ENCODE data around the gene DYNLT2B. TPM values are rescaled to one million over a fixed set of nuclear protein-coding genes. Genes with fewer than 3 reads are reported as not detected.
"Not testable (repeated sequence)": the region's sequence is repeated elsewhere in the genome, so short reads cannot be mapped to it uniquely, and the experiment has no call there.

DYNLT2B gene
- total and polyA plus RNA-seq, 2 donors = 23.9 to 41.0 TPM

- Histone ChIP-seq H3K9me3 (ENCODE audit: control insufficient read depth in 2 of 2, insufficient read depth in 1 of 2, low read length in 1 of 2) (no peaks in the 10 kb centered on the region), H3K27me3 (ENCODE audit: control insufficient read depth in 2 of 2, insufficient read depth in 1 of 2, low read length in 1 of 2) (no peaks in the 10 kb centered on the region), H3K4me3 (ENCODE audit: low read length in 2 of 2) (no peak overlapping the region), H3K4me1 (ENCODE audit: control insufficient read depth in 2 of 2, insufficient read depth in 2 of 2, low read length in 2 of 2) (no peaks in the 10 kb centered on the region), H3K36me3 (ENCODE audit: control insufficient read depth in 2 of 2, insufficient read depth in 2 of 2, low read length in 1 of 2) (peaks cover 16 to 40% of the 10 kb centered on the region in 2 donors), H3K27ac (ENCODE audit: low read depth in 1 of 2, low read length in 1 of 2) (no peak overlapping the region)
- WGBS = 82% methylated on average over 6 of the region's 6 CpGs
- DNase-seq (ENCODE audit: low read depth in 6 of 9, low spot score in 9 of 9) = no peak
These were observed 33.5 kb upstream of the DYNLT2B start for GRCh38 chr3:196351541-196351940.

DNA sequence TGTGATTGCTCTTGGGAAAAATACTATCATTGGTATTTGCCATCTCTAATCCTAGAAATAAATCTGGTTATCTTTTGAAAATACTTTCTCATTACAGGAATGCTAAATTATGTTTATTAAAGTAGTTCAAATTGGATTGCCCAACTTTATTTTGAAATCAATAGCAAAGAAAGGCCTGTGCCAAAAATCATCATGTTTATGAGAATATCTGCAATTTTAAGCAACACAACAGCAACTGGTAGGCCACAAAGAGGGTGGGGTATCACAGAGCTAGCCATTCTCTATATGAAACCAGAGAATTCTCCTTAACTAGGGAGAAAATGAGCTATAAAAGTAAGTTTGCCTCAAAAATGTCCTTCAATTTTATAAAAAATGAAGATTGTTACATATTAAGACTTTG, 32.0 kb upstream of the DYNLT2B start:
- H3K4me1 ChIP-seq (ENCODE audit: control insufficient read depth in 2 of 2, insufficient read depth in 2 of 2, low read length in 2 of 2) = no peaks in the 10 kb centered on the region
- no peak overlapping the region for H3K4me3 ChIP-seq (ENCODE audit: low read length in 2 of 2)
- H3K9me3 ChIP-seq (ENCODE audit: control insufficient read depth in 2 of 2, insufficient read depth in 1 of 2, low read length in 1 of 2) = no peaks in the 10 kb centered on the region
- DNase-seq (ENCODE audit: low read depth in 6 of 9, low spot score in 9 of 9) = no peak
- no peaks in the 10 kb centered on the region for H3K27me3 ChIP-seq (ENCODE audit: control insufficient read depth in 2 of 2, insufficient read depth in 1 of 2, low read length in 1 of 2)
- H3K36me3 ChIP-seq (ENCODE audit: control insufficient read depth in 2 of 2, insufficient read depth in 2 of 2, low read length in 1 of 2) = peaks cover 3 to 26% of the 10 kb centered on the region in 2 donors
- no peak overlapping the region for H3K27ac ChIP-seq (ENCODE audit: low read depth in 1 of 2, low read length in 1 of 2)

GRCh38 chr3:196348698-196349097, 30.7 kb upstream of the DYNLT2B start:
- DNase-seq (ENCODE audit: low read depth in 6 of 9, low spot score in 9 of 9) = no peak
- Histone ChIP-seq H3K27me3 (ENCODE audit: control insufficient read depth in 2 of 2, insufficient read depth in 1 of 2, low read length in 1 of 2) (no peaks in the 10 kb centered on the region), H3K4me1 (ENCODE audit: control insufficient read depth in 2 of 2, insufficient read depth in 2 of 2, low read length in 2 of 2) (no peaks in the 10 kb centered on the region), H3K27ac (ENCODE audit: low read depth in 1 of 2, low read length in 1 of 2) (no peak overlapping the region), H3K4me3 (ENCODE audit: low read length in 2 of 2) (no peak overlapping the region), H3K36me3 (ENCODE audit: control insufficient read depth in 2 of 2, insufficient read depth in 2 of 2, low read length in 1 of 2) (peaks cover 3 to 16% of the 10 kb centered on the region in 2 donors), H3K9me3 (ENCODE audit: control insufficient read depth in 2 of 2, insufficient read depth in 1 of 2, low read length in 1 of 2) (no peaks in the 10 kb centered on the region)
- 95% methylated on average over 3 of the region's 3 CpGs for WGBS

DNA sequence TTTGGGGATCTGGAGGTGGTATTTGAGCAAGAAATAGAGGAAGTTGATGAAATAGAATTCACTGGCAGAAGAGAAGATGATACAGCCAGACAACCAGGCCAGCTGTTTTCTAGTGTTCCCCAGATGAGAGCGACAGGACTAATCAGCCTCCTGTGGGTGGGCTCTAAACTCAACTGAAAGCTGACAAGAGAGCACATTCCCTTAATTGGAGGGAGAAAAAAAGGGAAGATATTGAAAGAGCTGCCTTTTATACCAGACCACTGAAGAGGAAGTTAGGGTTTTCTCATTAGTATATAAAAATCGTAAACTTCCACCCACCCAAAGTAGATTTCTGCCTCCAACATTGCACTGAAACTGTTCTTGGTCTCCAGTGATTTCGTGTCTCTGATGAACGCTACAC, 26.6 kb upstream of the DYNLT2B start:
- no peak for DNase-seq (ENCODE audit: low read depth in 6 of 9, low spot score in 9 of 9)
- Histone ChIP-seq H3K27ac (ENCODE audit: low read depth in 1 of 2, low read length in 1 of 2) (no peak overlapping the region), H3K4me3 (ENCODE audit: low read length in 2 of 2) (no peak overlapping the region)

DNA sequence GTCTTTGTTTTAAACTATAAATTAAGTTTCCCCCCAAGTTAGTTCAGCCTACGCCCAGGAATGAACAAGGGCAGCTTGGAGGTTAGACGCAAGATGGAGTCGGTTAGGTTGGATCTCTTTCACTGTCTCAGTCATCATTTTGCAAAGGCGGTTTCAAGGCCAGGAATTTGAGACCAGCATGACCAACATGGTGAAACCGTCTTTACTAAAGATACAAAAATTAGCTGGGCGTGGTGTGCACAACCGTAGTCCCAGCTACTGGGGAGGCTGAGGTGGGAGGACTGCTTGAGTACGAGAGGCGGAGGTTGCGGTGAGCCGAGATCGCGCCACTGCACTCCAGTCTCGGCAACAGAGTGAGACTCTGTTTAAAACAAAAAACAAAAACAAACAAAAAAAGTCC, 25.9 kb upstream of the DYNLT2B start:
- H3K4me1 ChIP-seq (ENCODE audit: control insufficient read depth in 2 of 2, insufficient read depth in 2 of 2, low read length in 2 of 2); H3K27me3 ChIP-seq (ENCODE audit: control insufficient read depth in 2 of 2, insufficient read depth in 1 of 2, low read length in 1 of 2); H3K9me3 ChIP-seq (ENCODE audit: control insufficient read depth in 2 of 2, insufficient read depth in 1 of 2, low read length in 1 of 2); H3K27ac ChIP-seq (ENCODE audit: low read depth in 1 of 2, low read length in 1 of 2); H3K36me3 ChIP-seq (ENCODE audit: control insufficient read depth in 2 of 2, insufficient read depth in 2 of 2, low read length in 1 of 2); H3K4me3 ChIP-seq (ENCODE audit: low read length in 2 of 2); DNase-seq (ENCODE audit: low read depth in 6 of 9, low spot score in 9 of 9): not testable (repeated sequence)
- WGBS = 98% methylated on average over 13 of the region's 14 CpGs

More for the DNA sequence above, 26.6 kb upstream of the DYNLT2B start:
- Histone ChIP-seq H3K27me3 (ENCODE audit: control insufficient read depth in 2 of 2, insufficient read depth in 1 of 2, low read length in 1 of 2) (no peaks in the 10 kb centered on the region), H3K9me3 (ENCODE audit: control insufficient read depth in 2 of 2, insufficient read depth in 1 of 2, low read length in 1 of 2) (no peaks in the 10 kb centered on the region), H3K4me1 (ENCODE audit: control insufficient read depth in 2 of 2, insufficient read depth in 2 of 2, low read length in 2 of 2) (no peaks in the 10 kb centered on the region), H3K36me3 (ENCODE audit: control insufficient read depth in 2 of 2, insufficient read depth in 2 of 2, low read length in 1 of 2) (peaks cover 3 to 16% of the 10 kb centered on the region in 2 donors)
- 20% methylated on average over 4 of the region's 4 CpGs for WGBS

GRCh38 chr3:196341137-196341536, 23.1 kb upstream of the DYNLT2B start:
- no peaks in the 10 kb centered on the region for H3K36me3 ChIP-seq (ENCODE audit: control insufficient read depth in 2 of 2, insufficient read depth in 2 of 2, low read length in 1 of 2)
- no peak for DNase-seq (ENCODE audit: low read depth in 6 of 9, low spot score in 9 of 9)
- no peak overlapping the region for H3K4me3 ChIP-seq (ENCODE audit: low read length in 2 of 2)
- no peaks in the 10 kb centered on the region for H3K27me3 ChIP-seq (ENCODE audit: control insufficient read depth in 2 of 2, insufficient read depth in 1 of 2, low read length in 1 of 2)
- no peaks in the 10 kb centered on the region for H3K4me1 ChIP-seq (ENCODE audit: control insufficient read depth in 2 of 2, insufficient read depth in 2 of 2, low read length in 2 of 2)
- 94% methylated on average over 7 of the region's 7 CpGs for WGBS
- H3K9me3 ChIP-seq (ENCODE audit: control insufficient read depth in 2 of 2, insufficient read depth in 1 of 2, low read length in 1 of 2) = peaks cover 0 to 3% of the 10 kb centered on the region in 2 donors
- no peak overlapping the region for H3K27ac ChIP-seq (ENCODE audit: low read depth in 1 of 2, low read length in 1 of 2)

- no peaks in the 10 kb centered on the region for H3K36me3 ChIP-seq (ENCODE audit: control insufficient read depth in 2 of 2, insufficient read depth in 2 of 2, low read length in 1 of 2)
- peaks cover 0 to 3% of the 10 kb centered on the region in 2 donors for H3K9me3 ChIP-seq (ENCODE audit: control insufficient read depth in 2 of 2, insufficient read depth in 1 of 2, low read length in 1 of 2)
- no peaks in the 10 kb centered on the region for H3K27me3 ChIP-seq (ENCODE audit: control insufficient read depth in 2 of 2, insufficient read depth in 1 of 2, low read length in 1 of 2)
- no peak overlapping the region for H3K27ac ChIP-seq (ENCODE audit: low read depth in 1 of 2, low read length in 1 of 2)
- 80% methylated on average over 2 of the region's 2 CpGs for WGBS
- no peak overlapping the region for H3K4me3 ChIP-seq (ENCODE audit: low read length in 2 of 2)
- no peaks in the 10 kb centered on the region for H3K4me1 ChIP-seq (ENCODE audit: control insufficient read depth in 2 of 2, insufficient read depth in 2 of 2, low read length in 2 of 2)
- DNase-seq (ENCODE audit: low read depth in 6 of 9, low spot score in 9 of 9) = no peak
These were observed 22.4 kb upstream of the DYNLT2B start for GRCh38 chr3:196340466-196340865.

GRCh38 chr3:196339493-196340254, 21.6 kb upstream of the DYNLT2B start:
- H3K9me3 ChIP-seq (ENCODE audit: control insufficient read depth in 2 of 2, insufficient read depth in 1 of 2, low read length in 1 of 2) = peaks cover 0 to 3% of the 10 kb centered on the region in 2 donors
- WGBS = 93% methylated on average over 21 of the region's 21 CpGs
- DNase-seq (ENCODE audit: low read depth in 6 of 9, low spot score in 9 of 9) = no peak
- H3K27me3 ChIP-seq (ENCODE audit: control insufficient read depth in 2 of 2, insufficient read depth in 1 of 2, low read length in 1 of 2) = no peaks in the 10 kb centered on the region
- no peaks in the 10 kb centered on the region for H3K36me3 ChIP-seq (ENCODE audit: control insufficient read depth in 2 of 2, insufficient read depth in 2 of 2, low read length in 1 of 2)
- no peak overlapping the region for H3K27ac ChIP-seq (ENCODE audit: low read depth in 1 of 2, low read length in 1 of 2)
- no peaks in the 10 kb centered on the region for H3K4me1 ChIP-seq (ENCODE audit: control insufficient read depth in 2 of 2, insufficient read depth in 2 of 2, low read length in 2 of 2)
- no peak overlapping the region for H3K4me3 ChIP-seq (ENCODE audit: low read length in 2 of 2)

DNA sequence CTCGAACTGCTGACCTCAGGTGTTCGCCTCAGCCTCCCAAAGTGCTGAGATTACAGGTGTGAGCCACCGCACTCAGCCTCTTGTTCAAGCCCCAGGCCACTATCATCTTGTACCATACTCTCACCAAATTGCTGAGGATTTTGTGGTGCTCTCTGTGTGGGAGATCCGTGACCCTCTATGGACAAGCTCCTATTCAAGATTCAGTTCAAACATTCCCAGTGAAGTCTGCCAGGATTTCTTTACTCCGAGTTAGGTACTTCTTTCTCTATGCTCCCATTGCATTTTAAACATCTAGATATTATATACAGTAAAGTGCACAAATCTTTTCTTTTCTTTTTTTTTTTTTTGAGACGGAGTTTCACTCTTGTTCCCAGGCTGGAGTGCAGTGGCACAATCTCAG, 21.0 kb upstream of the DYNLT2B start:
- H3K4me3 ChIP-seq (ENCODE audit: low read length in 2 of 2) = no peak overlapping the region
- H3K9me3 ChIP-seq (ENCODE audit: control insufficient read depth in 2 of 2, insufficient read depth in 1 of 2, low read length in 1 of 2) = peaks cover 0 to 3% of the 10 kb centered on the region in 2 donors
- H3K36me3 ChIP-seq (ENCODE audit: control insufficient read depth in 2 of 2, insufficient read depth in 2 of 2, low read length in 1 of 2) = no peaks in the 10 kb centered on the region
- H3K4me1 ChIP-seq (ENCODE audit: control insufficient read depth in 2 of 2, insufficient read depth in 2 of 2, low read length in 2 of 2) = no peaks in the 10 kb centered on the region
- no peak for DNase-seq (ENCODE audit: low read depth in 6 of 9, low spot score in 9 of 9)
- no peak overlapping the region for H3K27ac ChIP-seq (ENCODE audit: low read depth in 1 of 2, low read length in 1 of 2)
- no peaks in the 10 kb centered on the region for H3K27me3 ChIP-seq (ENCODE audit: control insufficient read depth in 2 of 2, insufficient read depth in 1 of 2, low read length in 1 of 2)
- WGBS = 97% methylated on average over 6 of the region's 6 CpGs

Data from thymus (tissue), 11 donors.